ENCODE results near the gene ACTL6B. TPM values are rescaled to one million over a fixed set of nuclear protein-coding genes. Genes with fewer than 3 reads are reported as not detected.
A peak's percentile ranks its signal among the peaks of the same experiment; 100 is the strongest.

ACTL6B gene
- total and polyA plus RNA-seq, 9 of the 15 experiments (the other 6 are each of a cell fraction or from before 2014, with no cell fraction given): not detected

DNA sequence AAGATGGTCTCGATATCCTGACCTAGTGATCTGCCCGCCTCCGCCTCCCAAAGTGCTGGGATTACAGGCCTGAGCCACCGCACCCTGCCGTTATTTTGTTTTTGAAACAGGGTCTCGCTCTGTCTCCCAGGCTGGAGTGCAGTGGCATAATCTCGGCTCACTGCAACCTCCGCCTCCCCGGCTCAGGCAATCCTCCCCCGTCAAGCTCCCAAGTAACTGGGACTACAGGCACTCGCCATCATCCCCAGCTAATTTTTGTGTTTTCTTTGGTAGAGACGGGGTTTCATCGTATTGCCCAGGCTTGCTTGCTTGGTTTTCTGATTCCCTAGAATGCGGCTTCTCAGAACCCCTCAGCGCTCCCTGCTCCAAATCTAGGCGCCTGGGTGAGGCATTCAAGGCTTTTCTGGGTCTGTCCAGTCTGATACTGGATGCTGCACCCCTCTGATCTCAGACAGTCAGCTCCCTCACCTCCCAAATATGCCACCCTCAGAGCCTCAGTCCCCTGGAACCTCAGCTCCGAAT, 16.2 kb downstream of the ACTL6B start (continued):
- TF ChIP-seq PRPF4 (IDR thresholded peaks at IDR 0.05; ENCODE audit: insufficient read depth, low read depth, low read length, poor library complexity, severe bottlenecking): no peak
- TF ChIP-seq, protein P1, sequence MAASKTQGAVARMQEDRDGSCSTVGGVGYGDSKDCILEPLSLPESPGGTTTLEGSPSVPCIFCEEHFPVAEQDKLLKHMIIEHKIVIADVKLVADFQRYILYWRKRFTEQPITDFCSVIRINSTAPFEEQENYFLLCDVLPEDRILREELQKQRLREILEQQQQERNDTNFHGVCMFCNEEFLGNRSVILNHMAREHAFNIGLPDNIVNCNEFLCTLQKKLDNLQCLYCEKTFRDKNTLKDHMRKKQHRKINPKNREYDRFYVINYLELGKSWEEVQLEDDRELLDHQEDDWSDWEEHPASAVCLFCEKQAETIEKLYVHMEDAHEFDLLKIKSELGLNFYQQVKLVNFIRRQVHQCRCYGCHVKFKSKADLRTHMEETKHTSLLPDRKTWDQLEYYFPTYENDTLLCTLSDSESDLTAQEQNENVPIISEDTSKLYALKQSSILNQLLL (CRISPR knock-in tag; IDR thresholded peaks at IDR 0.05; ENCODE audit: borderline replicate concordance): no peak
- TF ChIP-seq, protein P2, sequence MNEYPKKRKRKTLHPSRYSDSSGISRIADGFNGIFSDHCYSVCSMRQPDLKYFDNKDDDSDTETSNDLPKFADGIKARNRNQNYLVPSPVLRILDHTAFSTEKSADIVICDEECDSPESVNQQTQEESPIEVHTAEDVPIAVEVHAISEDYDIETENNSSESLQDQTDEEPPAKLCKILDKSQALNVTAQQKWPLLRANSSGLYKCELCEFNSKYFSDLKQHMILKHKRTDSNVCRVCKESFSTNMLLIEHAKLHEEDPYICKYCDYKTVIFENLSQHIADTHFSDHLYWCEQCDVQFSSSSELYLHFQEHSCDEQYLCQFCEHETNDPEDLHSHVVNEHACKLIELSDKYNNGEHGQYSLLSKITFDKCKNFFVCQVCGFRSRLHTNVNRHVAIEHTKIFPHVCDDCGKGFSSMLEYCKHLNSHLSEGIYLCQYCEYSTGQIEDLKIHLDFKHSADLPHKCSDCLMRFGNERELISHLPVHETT (CRISPR knock-in tag; conservative IDR thresholded peaks at IDR 0.05 in 1 of 2, IDR thresholded peaks at IDR 0.05 in 1 of 2): 0 out of 4 replicates have a peak, but pooled peaks of 1 of the 2 experiments have one; percentile 20
- no peak for TF ChIP-seq KLF13 (tag; IDR thresholded peaks at IDR 0.05; ENCODE audit: borderline replicate concordance, low read depth)
- TF ChIP-seq ZNF384 (IDR thresholded peaks at IDR 0.05; ENCODE audit: low read depth, low read length): no peak
- TF ChIP-seq ARNT (IDR thresholded peaks at IDR 0.05): no peak
- TF ChIP-seq OTX1 (CRISPR knock-in tag; IDR thresholded peaks at IDR 0.05): no peak
- no peak for TF ChIP-seq JUNB (CRISPR knock-in tag; conservative IDR thresholded peaks at IDR 0.05)
- TF ChIP-seq GABPA (tag; conservative IDR thresholded peaks at IDR 0.05; ENCODE audit: low read depth): no peak
- no peak for TF ChIP-seq POLR2H (tag; IDR thresholded peaks at IDR 0.05; ENCODE audit: low read depth)
- TF ChIP-seq ZNF408 (CRISPR knock-in tag; IDR thresholded peaks at IDR 0.05; ENCODE audit: low read depth): no peak
- TF ChIP-seq, protein P3, sequence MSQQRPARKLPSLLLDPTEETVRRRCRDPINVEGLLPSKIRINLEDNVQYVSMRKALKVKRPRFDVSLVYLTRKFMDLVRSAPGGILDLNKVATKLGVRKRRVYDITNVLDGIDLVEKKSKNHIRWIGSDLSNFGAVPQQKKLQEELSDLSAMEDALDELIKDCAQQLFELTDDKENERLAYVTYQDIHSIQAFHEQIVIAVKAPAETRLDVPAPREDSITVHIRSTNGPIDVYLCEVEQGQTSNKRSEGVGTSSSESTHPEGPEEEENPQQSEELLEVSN (IDR thresholded peaks at IDR 0.05; ENCODE audit: borderline replicate concordance in 1 of 2, extremely low read depth in 1 of 2, insufficient read depth in 1 of 2, insufficient read length in 1 of 2, low read depth in 1 of 2, low read length in 1 of 2, poor library complexity in 1 of 2, severe bottlenecking in 1 of 2): peak in 1 of 2 experiments; percentile 11
- TF ChIP-seq, protein P4, sequence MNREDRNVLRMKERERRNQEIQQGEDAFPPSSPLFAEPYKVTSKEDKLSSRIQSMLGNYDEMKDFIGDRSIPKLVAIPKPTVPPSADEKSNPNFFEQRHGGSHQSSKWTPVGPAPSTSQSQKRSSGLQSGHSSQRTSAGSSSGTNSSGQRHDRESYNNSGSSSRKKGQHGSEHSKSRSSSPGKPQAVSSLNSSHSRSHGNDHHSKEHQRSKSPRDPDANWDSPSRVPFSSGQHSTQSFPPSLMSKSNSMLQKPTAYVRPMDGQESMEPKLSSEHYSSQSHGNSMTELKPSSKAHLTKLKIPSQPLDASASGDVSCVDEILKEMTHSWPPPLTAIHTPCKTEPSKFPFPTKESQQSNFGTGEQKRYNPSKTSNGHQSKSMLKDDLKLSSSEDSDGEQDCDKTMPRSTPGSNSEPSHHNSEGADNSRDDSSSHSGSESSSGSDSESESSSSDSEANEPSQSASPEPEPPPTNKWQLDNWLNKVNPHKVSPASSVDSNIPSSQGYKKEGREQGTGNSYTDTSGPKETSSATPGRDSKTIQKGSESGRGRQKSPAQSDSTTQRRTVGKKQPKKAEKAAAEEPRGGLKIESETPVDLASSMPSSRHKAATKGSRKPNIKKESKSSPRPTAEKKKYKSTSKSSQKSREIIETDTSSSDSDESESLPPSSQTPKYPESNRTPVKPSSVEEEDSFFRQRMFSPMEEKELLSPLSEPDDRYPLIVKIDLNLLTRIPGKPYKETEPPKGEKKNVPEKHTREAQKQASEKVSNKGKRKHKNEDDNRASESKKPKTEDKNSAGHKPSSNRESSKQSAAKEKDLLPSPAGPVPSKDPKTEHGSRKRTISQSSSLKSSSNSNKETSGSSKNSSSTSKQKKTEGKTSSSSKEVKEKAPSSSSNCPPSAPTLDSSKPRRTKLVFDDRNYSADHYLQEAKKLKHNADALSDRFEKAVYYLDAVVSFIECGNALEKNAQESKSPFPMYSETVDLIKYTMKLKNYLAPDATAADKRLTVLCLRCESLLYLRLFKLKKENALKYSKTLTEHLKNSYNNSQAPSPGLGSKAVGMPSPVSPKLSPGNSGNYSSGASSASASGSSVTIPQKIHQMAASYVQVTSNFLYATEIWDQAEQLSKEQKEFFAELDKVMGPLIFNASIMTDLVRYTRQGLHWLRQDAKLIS (CRISPR knock-in tag; IDR thresholded peaks at IDR 0.05): no peak
- TF ChIP-seq ZSCAN32 (CRISPR knock-in tag; IDR thresholded peaks at IDR 0.05): no peak
- no peak for TF ChIP-seq MTA1 (IDR thresholded peaks at IDR 0.05; ENCODE audit: borderline replicate concordance)
- TF ChIP-seq KLF16 (IDR thresholded peaks at IDR 0.05): no peak
- TF ChIP-seq SIRT6 (IDR thresholded peaks at IDR 0.05; ENCODE audit: low read depth, low read length): no peak

All from K562 (cell line).